GM21381 (cell line): ENCODE results near the gene ZNF25.
"Not testable (repeated sequence)": the region's sequence is repeated elsewhere in the genome, so short reads cannot be mapped to it uniquely, and the experiment has no call there.

ENCODE experiments used
- ATAC-seq: cut with Tn5 transposase; IDR thresholded peaks from one replicate; pipeline ENCODE4 v1.9.1; 2021; ENCODE audit warnings: mild to moderate bottlenecking, moderate library complexity; ENCODE audit not compliant: unreplicated experiment

The ZNF25 gene

DNA sequence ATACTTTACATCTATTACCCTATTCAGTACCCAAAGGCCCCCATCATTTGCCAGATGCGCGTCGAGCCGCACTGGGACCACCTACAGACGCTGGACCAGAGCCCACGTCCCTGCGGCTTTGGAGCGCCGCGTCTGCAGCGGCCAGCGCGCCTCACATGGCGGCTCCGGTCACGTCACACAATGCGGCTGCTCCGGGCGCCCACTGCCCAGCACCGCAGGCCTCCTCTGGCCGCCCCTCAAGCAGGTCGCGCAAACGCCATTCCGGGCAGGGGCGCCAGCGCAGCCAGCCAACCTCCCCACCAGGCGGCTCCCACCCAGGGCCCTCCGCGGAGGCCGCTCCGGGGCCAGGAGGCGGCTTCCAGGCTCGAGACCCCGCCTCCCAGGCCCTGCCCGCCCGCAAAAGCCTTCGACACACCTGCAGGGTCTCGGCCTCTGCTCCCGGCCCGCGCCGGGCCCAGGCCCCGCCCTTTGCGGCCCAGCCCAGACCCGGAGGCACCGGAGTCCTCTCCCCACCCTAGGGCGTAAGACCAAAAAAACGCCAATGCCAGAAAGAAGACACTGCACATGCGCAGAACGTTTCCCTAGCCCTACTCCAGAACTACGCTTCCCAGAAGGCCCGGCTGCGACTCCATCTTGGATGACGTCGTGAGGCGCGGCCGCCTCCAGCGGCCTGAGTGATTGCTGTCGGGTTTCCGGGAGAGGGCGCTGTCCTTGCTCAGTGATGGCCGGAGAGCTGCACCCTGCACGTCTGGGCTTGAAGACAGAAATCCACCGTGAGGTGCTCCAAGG is at the start of gene ZNF25:
Gene ZNF25 (minus strand): TSS at position 557 of the 789 bp plus-strand sequence. CDS start 4,925 bp downstream, outside the sequence.
- ATAC-seq, result peak; percentile 97

DNA sequence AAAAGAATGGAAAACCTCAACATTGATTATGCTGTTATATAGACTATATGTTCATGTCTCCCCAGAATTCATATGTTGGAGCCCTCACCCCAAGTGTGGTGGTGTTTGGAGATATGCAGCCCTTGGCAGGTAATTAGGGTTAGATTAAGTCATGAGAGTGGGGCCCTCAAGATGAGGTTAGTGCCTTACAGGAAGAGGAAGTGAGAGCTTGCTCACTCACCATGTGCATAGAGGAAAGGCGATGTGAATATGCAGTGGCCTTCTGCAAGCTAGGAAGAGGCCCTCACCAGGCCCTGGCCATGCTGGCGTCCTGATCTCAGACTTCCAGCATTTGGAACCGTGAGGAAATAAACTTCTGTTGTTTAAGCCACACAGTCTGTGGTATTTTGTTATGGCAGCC is 48.8 kb upstream of the ZNF25 start:
- ATAC-seq, result peak; percentile 80

DNA sequence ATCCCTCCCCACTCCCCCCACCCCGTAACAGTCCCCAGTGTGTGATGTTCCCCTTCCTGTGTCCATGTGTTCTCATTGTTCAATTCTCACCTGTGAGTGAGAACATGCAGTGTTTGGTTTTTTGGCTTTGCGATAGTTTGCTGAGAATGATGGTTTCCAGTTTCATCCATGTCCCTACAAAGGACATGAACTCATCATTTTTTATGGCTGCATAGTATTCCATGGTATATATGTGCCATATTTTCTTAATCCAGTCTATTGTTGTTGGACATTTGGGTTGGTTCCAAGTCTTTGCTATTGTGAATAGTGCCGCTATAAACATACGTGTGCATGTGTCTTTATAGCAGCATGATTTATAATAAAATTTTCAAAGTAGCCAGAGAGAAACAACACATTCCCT is 42.7 kb upstream of the ZNF25 start:
- not testable (repeated sequence) for ATAC-seq

GRCh38 chr10:38016354-38016753 is 39.9 kb upstream of the ZNF25 start:
- no peak for ATAC-seq

DNA sequence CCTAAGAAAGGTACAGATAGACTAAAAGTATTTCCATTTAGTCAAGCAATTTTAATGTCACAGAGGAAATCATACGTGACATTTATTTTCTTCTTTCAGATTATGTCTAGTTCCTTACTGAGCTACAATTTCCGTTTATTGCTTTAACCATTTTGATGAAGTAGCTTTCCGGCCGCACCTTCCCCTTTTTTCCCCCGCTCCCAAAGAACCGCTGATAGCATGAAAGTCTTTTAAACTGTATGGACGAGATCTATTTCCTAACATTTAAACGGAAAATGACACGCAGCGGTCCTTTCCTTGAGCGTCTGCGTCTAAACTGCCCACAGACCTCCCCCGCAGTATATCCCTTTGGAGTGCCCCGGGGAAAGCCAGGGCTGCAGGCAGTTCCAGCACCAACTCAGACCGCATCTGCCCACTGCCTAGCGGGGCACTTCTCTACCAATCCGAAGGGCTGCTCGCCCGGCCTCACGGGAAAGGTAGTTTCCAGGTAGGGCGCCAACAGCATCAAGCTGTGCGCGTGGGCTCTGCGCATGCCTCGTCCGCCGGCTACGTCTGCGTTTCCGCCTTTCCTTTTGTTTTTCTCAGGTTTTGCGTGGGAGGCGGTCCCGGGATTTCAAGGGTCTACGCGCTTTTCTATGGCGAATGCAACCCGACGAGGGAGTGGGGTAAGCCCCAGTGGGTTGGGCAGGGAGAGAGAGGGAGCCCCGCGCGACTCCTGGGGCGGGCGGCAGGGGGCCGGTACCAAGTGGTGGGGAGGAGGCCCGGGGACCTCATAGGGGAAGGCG is 33.9 kb upstream of the ZNF25 start, which contains the start of gene ZNF33A:
Gene ZNF33A (plus strand): TSS at position 557 of the 785 bp plus-strand sequence. CDS start 1,667 bp downstream, outside the sequence.
- ATAC-seq, result peak; percentile 88

- no peak for ATAC-seq
Measured at GRCh38 chr10:38007991-38008390, 31.5 kb upstream of the ZNF25 start.

DNA sequence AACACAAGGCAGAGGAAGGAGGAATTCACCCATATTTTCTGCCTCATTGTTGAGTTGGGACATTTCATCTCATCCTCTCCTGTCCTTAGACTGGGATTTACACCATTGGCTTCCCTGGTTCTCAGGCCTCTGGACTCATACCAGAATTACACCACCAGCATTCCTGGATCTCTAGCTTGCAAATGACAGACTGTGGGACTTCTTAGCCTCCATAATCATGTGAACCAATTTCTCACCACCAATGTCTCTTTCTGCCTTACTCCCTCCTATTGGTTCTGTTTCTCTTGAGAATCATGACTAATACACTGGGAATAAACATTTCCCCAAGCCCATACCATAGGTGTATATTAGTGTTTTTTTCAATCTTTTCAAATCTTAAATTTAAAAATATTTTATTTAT is 31.1 kb upstream of the ZNF25 start:
- ATAC-seq, result no peak

DNA sequence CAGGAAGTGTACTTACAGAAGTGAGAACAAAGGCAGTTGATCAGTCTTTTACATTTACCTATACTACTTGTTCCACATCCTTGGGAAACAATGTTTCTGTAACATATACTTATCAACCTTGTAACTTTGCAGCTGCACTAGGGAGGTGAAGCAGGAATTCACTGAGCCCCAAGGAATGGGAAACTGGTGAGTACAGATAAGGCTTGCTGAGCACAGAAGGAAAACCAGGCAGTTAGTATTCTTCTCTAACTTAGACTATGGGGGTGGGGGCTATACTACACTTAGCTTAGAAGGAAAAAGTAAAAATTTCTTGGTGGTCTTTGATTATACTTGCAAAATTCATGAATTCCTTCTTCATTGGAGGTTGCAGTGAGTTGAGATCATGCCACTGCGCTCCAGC is 27.1 kb upstream of the ZNF25 start:
- no peak for ATAC-seq

DNA sequence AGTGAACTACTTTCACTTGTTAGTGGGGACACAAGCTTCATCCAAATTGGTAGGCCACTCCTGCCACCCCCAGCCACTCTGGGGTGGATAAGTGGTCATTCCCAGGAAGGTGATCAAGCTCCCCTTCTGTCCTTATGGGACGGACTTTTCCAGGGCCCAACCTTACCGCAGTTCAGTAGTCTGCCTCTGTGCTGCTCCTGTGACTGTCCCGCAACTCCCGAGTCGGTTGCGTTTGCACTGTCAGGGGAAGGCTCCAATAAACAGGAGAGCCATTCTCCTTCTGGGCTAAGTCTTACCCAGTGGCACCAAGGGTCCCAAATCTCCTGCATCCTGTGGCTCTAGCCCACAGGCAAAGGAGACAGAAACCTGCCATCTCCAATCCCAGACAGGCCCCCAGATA is 26.6 kb upstream of the ZNF25 start:
- ATAC-seq, result no peak

- not testable (repeated sequence) for ATAC-seq
Measured at GRCh38 chr10:38000474-38000873, 24.0 kb upstream of the ZNF25 start.

- ATAC-seq, result not testable (repeated sequence)
Measured at GRCh38 chr10:37998920-37999319, 22.5 kb upstream of the ZNF25 start.

- no peak for ATAC-seq
Measured at GRCh38 chr10:37992083-37992482, 15.6 kb upstream of the ZNF25 start.

DNA sequence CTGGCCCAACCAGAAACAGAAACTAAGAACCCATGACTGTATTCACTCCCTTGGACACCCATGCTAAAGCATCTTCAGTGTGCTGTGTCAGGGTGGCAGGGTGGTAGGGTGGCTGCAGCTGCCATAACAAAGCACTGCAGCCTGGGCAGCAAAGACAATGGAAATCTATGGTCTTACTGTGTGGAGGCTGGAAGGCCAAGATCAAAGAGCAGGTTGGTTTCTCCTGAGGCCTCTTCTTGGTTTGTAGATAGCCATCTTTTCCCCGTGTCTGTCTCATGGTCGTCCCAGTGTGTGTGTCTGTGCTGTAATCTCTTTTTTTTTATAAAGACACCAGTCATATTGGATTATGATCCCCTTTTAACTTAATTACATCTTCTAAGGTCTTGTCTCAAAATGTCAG is 15.2 kb upstream of the ZNF25 start:
- ATAC-seq, result no peak

GRCh38 chr10:37976880-37977203 is 395 bp upstream of the ZNF25 start:
- ATAC-seq, result no peak

GRCh38 chr10:37975401-37975991 is 951 bp downstream of the ZNF25 start:
- ATAC-seq, result no peak

- no peak for ATAC-seq
Measured at GRCh38 chr10:37972396-37972795, 4.1 kb downstream of the ZNF25 start.

DNA sequence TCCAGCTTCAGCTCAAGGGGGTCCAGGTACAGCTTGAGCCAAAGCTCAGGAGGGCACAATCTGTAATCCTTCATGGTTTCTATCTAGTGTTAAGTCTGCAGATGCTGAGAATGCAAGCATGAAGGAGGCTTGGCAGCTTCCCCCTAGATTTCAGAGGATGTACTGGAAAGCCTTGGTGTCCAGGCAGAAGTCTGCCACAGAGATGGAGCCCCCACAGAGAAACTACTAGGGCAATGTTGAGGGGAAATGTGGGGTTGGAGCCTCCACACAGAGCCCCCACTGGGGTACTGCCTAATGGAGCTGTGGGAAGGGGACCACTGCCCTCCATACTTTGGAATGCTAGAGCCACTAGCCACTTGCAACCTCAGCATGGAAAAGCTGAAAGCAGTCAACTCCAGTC is 11.4 kb downstream of the ZNF25 start:
- no peak for ATAC-seq

DNA sequence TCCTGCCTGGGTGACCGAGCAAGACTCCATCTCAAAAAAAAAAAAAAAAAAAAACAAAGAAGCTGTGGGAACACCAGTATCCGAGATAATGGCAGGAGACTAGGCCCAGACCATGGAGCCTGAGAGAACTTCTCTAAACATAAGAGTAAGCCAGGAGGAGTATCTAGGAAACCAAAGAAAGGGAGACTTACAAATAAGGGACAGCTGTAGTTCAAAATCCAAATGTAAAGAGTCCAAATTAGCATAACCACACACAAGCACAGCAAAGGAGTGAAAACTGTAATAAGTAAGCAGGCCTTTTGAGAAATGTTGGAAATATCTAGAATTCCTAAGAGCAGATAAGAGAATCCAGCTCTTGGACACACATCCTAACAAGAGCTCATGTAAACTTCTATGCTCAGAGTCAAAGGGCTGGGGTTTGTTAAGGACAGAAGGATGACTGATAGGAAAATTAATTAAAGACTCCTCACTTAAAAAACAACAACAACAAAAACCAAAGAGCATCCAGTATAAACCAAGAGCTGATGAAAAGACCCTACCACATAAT is 15.8 kb downstream of the ZNF25 start:
- no peak for ATAC-seq

DNA sequence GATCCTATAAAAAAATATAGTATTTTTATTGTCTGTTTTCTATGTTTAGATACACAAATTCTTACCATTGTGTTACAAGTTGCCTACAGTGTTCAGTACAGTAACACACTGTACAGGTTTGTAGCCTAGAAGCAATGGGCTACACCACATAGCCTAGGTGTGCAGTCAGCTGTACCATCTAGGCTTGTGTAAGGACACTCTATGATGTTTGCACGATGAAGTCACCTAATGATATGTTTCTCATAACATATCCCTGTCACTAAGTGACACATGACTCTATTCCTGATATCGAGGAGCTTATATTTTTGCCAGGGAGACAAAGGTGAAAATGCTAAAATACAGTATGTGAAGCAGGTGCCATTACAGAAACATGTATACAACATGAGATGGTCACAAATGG is 18.6 kb downstream of the ZNF25 start:
- ATAC-seq, result no peak

- ATAC-seq, result no peak
Measured at GRCh38 chr10:37952926-37953325, 23.5 kb downstream of the ZNF25 start.

DNA sequence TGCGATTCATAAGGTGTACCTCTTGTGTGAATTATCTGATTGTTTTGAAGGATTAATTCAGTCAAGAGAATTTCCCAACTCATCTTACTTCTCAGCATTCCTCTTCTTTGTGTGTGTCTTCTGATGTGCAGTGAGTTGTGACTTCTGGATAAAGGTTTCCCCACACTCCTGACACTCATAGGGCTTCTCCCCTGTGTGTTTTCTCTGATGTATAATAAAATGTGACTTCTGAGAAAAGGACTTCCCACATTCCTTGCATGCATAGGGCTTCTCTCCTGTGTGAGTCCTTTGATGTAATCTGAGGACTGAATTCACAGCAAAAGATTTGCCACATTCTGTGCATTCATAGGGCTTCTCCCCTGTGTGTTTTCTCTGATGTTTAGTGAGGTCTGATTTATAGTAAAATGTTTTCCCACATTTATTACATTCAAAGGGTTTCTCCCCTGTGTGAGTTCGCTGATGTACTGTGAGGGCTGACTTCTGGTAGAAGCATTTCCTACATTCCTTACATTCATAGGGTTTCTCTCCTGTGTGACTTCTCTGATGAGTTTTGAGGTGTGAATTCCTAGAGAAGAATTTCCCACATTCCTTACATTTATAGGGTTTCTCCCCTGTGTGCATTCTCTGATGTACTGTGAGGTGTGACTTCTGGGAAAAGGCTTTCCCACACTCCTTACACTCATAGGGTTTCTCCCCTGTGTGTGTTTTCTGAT is 24.2 kb downstream of the ZNF25 start:
- ATAC-seq, result no peak
